ENCODE results near the gene RIC1. TPM values are rescaled to one million over a fixed set of nuclear protein-coding genes. Genes with fewer than 3 reads are reported as not detected.
"Not testable (repeated sequence)": the region's sequence is repeated elsewhere in the genome, so short reads cannot be mapped to it uniquely, and the experiment has no call there.

The RIC1 gene
- total and polyA plus RNA-seq, 2 donors from 2014 or later: 2.9 to 21.1 TPM

DNA sequence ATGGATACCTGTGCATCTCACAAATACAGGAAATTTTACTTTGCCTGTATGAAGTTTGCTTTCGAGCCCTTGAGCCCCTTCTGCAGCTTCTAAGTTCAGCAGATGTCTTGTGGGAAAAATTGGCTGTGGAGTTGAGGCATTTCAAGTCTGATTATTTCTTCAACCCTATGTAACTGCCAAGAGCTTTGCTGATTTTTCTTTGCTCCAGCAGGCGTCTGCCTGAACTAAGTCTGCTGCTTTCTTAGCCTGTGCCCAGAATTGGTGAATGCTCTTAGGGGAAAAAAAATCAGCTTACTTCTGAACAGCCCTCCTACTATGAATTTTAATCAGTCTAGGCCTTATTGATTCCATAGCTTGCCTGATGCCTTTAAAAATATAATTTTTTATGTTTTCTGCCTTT lies 41.2 kb downstream of the RIC1 start:
- intact Hi-C loops (cut with DNase I): no loop called here
- peaks cover 0 to 3% (median 0%) of the 10 kb centered on the region in 3 donors for H3K36me3 ChIP-seq (ENCODE audit: control insufficient read depth in 2 of 3, insufficient read depth in 3 of 3, low read length in 3 of 3)
- no peaks in the 10 kb centered on the region for H3K9me3 ChIP-seq (ENCODE audit: control insufficient read depth in 2 of 3, insufficient read depth in 1 of 3, low read length in 3 of 3)
- DNase-seq (no peak), FAIRE-seq (no peak)
- no peaks in the 10 kb centered on the region for H3K27me3 ChIP-seq (ENCODE audit: control insufficient read depth, insufficient read depth, low read length)
- no peak overlapping the region for H3K27ac ChIP-seq (ENCODE audit: low read depth in 2 of 2, low read length in 2 of 2)
- TF ChIP-seq, protein P1, sequence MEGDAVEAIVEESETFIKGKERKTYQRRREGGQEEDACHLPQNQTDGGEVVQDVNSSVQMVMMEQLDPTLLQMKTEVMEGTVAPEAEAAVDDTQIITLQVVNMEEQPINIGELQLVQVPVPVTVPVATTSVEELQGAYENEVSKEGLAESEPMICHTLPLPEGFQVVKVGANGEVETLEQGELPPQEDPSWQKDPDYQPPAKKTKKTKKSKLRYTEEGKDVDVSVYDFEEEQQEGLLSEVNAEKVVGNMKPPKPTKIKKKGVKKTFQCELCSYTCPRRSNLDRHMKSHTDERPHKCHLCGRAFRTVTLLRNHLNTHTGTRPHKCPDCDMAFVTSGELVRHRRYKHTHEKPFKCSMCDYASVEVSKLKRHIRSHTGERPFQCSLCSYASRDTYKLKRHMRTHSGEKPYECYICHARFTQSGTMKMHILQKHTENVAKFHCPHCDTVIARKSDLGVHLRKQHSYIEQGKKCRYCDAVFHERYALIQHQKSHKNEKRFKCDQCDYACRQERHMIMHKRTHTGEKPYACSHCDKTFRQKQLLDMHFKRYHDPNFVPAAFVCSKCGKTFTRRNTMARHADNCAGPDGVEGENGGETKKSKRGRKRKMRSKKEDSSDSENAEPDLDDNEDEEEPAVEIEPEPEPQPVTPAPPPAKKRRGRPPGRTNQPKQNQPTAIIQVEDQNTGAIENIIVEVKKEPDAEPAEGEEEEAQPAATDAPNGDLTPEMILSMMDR (IDR thresholded peaks at IDR 0.05; ENCODE audit: borderline replicate concordance, extremely low read depth, insufficient read depth): no peak
- H3K4me3 ChIP-seq (ENCODE audit: low read length in 3 of 3): no peak overlapping the region
- H3K9ac ChIP-seq (ENCODE audit: low read length in 3 of 3): no peak overlapping the region
- H3K4me1 ChIP-seq (ENCODE audit: control insufficient read depth in 2 of 3, insufficient read depth in 2 of 3, low read depth in 1 of 3, low read length in 3 of 3): no peaks in the 10 kb centered on the region

DNA sequence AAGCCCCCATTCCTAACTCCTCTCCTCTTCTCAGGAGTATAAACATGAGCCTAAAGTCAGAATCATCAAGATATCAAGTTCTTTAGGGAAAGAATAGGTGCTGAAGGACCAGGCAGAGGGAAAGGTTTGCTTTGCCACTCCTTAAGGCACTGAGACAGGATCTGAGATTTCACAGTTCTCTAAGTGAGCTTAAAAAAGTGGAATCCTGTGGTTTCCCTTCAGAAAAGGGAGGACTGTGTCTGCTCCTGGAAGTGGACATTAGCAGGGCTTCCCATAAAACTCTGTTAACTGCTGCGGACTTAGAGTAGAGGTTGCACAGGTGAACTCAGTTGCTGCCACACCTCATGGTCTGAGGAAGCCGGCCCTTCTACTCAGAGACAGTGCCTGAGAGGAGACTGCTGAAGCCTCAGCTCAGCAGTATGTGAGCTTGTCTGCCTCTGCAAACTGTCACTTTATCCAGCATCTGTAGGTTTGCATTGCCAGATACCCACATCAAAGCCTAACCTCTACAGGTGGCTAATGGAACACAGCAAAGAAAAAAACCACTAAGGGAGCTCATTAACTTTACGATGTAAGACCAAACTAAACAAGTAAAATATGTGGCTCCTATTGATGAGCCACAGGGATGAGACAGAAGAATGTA lies 42.9 kb downstream of the RIC1 start:
- Histone ChIP-seq H3K36me3 (ENCODE audit: control insufficient read depth in 2 of 3, insufficient read depth in 3 of 3, low read length in 3 of 3) (no peaks in the 10 kb centered on the region), H3K9me3 (ENCODE audit: control insufficient read depth in 2 of 3, insufficient read depth in 1 of 3, low read length in 3 of 3) (peaks cover 0 to 1% (median 0%) of the 10 kb centered on the region in 3 donors), H3K4me3 (ENCODE audit: low read length in 3 of 3) (no peak overlapping the region), H3K27ac (ENCODE audit: low read depth in 2 of 2, low read length in 2 of 2) (no peak overlapping the region), H3K27me3 (ENCODE audit: control insufficient read depth, insufficient read depth, low read length) (no peaks in the 10 kb centered on the region), H3K9ac (ENCODE audit: low read length in 3 of 3) (no peak overlapping the region), H3K4me1 (ENCODE audit: control insufficient read depth in 2 of 3, insufficient read depth in 2 of 3, low read depth in 1 of 3, low read length in 3 of 3) (no peaks in the 10 kb centered on the region)
- intact Hi-C loops (cut with DNase I): no loop called here
- FAIRE-seq (no peak), DNase-seq (peak in 2 of 5 donors; percentile 10 to 13)
- TF ChIP-seq, protein P1 (IDR thresholded peaks at IDR 0.05; ENCODE audit: borderline replicate concordance, extremely low read depth, insufficient read depth): no peak

DNA sequence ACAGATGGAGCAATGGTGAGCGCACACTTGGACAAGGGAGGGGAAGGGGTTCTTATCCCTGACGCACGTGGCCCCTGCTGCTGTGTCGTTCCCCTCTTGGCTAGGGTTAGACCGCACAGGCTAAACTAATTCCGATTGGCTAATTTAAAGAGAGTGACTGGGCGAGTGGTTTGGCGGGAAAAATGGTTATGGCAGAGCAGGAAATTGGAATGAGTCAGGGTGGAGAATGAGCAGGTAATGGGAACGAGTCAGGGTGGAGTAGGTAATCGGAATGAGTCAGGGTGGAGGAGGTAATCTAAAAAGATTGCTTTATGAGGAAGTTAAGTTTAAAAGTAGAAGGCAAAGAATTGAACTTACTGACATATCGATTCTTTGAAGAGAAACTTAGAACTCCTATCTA lies 46.1 kb downstream of the RIC1 start:
- H3K9ac ChIP-seq (ENCODE audit: low read length in 3 of 3); DNase-seq; H3K4me3 ChIP-seq (ENCODE audit: low read length in 3 of 3); H3K36me3 ChIP-seq (ENCODE audit: control insufficient read depth in 2 of 3, insufficient read depth in 3 of 3, low read length in 3 of 3); intact Hi-C loops (cut with DNase I); H3K9me3 ChIP-seq (ENCODE audit: control insufficient read depth in 2 of 3, insufficient read depth in 1 of 3, low read length in 3 of 3); H3K27ac ChIP-seq (ENCODE audit: low read depth in 2 of 2, low read length in 2 of 2); FAIRE-seq; H3K4me1 ChIP-seq (ENCODE audit: control insufficient read depth in 2 of 3, insufficient read depth in 2 of 3, low read depth in 1 of 3, low read length in 3 of 3); H3K27me3 ChIP-seq (ENCODE audit: control insufficient read depth, insufficient read depth, low read length): not testable (repeated sequence)

DNA sequence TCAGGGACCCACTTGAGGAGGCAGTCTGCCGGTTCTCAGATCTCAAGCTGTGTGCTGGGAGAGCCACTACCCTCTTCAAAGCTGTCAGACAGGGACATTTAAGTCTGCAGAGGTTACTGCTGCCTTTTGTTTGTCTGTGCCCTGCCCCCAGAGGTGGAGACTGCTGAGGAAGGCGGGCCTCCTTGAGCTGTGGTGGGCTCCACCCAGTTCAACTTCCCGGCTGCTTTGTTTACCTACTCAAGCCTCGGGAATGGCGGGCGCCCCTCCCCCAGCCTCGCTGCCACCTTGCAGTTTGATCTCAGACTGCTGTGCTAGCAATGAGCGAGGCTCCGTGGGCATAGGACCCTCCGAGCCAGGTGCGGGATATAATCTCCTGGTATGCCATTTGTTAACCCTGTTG lies 54.7 kb downstream of the RIC1 start:
- H3K9me3 ChIP-seq (ENCODE audit: control insufficient read depth in 2 of 3, insufficient read depth in 1 of 3, low read length in 3 of 3); H3K36me3 ChIP-seq (ENCODE audit: control insufficient read depth in 2 of 3, insufficient read depth in 3 of 3, low read length in 3 of 3); intact Hi-C loops (cut with DNase I); H3K27me3 ChIP-seq (ENCODE audit: control insufficient read depth, insufficient read depth, low read length); H3K9ac ChIP-seq (ENCODE audit: low read length in 3 of 3); H3K4me3 ChIP-seq (ENCODE audit: low read length in 3 of 3); FAIRE-seq; DNase-seq; H3K27ac ChIP-seq (ENCODE audit: low read depth in 2 of 2, low read length in 2 of 2); H3K4me1 ChIP-seq (ENCODE audit: control insufficient read depth in 2 of 3, insufficient read depth in 2 of 3, low read depth in 1 of 3, low read length in 3 of 3): not testable (repeated sequence)
